Renal cortex interstitium (tissue), 11 donors: ENCODE data around the gene RBM34. TPM values are rescaled to one million over a fixed set of nuclear protein-coding genes. Genes with fewer than 3 reads are reported as not detected.
"Not testable (repeated sequence)": the region's sequence is repeated elsewhere in the genome, so short reads cannot be mapped to it uniquely, and the experiment has no call there.

Source experiments
- DNase-seq, 11 donors: peaks; one replicate each; pipeline ENCODE4 v3.0.0-alpha.2; 2013; ENCODE audit warnings: low read depth in 9 of 11, low spot score in 4 of 11; ENCODE audit errors: extremely low read depth in 1 of 11
- polyA plus RNA-seq, 3 donors: library from polyadenylated mRNA; unstranded; fragments of 120-200 nt; gene quantifications; one replicate each; pipeline ENCODE4 v1.2.1, GENCODE V29; 2013; ENCODE audit not compliant: insufficient read length in 3 of 3

RBM34 gene
- polyA plus RNA-seq, 3 donors: 69.7 to 86.9 (median 76.8) TPM

GRCh38 chr1:235161685-235162327 is 756 bp upstream of the RBM34 start:
- peak in 1 of 11 donors; percentile 1 for DNase-seq

- DNase-seq: peak in 4 of 11 donors; percentile 15 to 44 (median 31)
These were observed 580 bp downstream of the RBM34 start for GRCh38 chr1:235160383-235160956.

GRCh38 chr1:235159930-235160329 is 1.1 kb downstream of the RBM34 start:
- DNase-seq: not testable (repeated sequence)

GRCh38 chr1:235159284-235159683 is 1.8 kb downstream of the RBM34 start:
- DNase-seq: not testable (repeated sequence)

- no peak for DNase-seq
These were observed 2.4 kb downstream of the RBM34 start for GRCh38 chr1:235158680-235159079.

- DNase-seq: no peak
These were observed 3.9 kb downstream of the RBM34 start for GRCh38 chr1:235157150-235157549.

- no peak for DNase-seq
These were observed 4.3 kb downstream of the RBM34 start for GRCh38 chr1:235156740-235157139.

- no peak for DNase-seq
These were observed 4.8 kb downstream of the RBM34 start for GRCh38 chr1:235156265-235156664.

- DNase-seq: no peak
These were observed 8.8 kb downstream of the RBM34 start for GRCh38 chr1:235152235-235152634.

- no peak for DNase-seq
These were observed 10.0 kb downstream of the RBM34 start for GRCh38 chr1:235151033-235151432.

- DNase-seq: no peak
These were observed 11.2 kb downstream of the RBM34 start for GRCh38 chr1:235149824-235150223.

- DNase-seq: no peak
These were observed 13.8 kb downstream of the RBM34 start for GRCh38 chr1:235147269-235147668.

- DNase-seq: no peak
These were observed 15.4 kb downstream of the RBM34 start for GRCh38 chr1:235145639-235146038.

GRCh38 chr1:235142991-235143390 is 18.1 kb downstream of the RBM34 start:
- no peak for DNase-seq

- no peak for DNase-seq
These were observed 21.7 kb downstream of the RBM34 start for GRCh38 chr1:235139315-235139714.

- no peak for DNase-seq
These were observed 22.2 kb downstream of the RBM34 start for GRCh38 chr1:235138821-235139220.

GRCh38 chr1:235136111-235136510 is 24.9 kb downstream of the RBM34 start:
- no peak for DNase-seq

GRCh38 chr1:235134171-235134570 is 26.9 kb downstream of the RBM34 start:
- no peak for DNase-seq

- DNase-seq: no peak
These were observed 28.0 kb downstream of the RBM34 start for GRCh38 chr1:235133086-235133485.

- no peak for DNase-seq
These were observed 29.1 kb downstream of the RBM34 start for GRCh38 chr1:235131961-235132360.

- DNase-seq: no peak
These were observed 30.2 kb downstream of the RBM34 start for GRCh38 chr1:235130766-235131270.
